HepG2 (cell line): ENCODE measurements around the gene NR1H3. TPM values are rescaled to one million over a fixed set of nuclear protein-coding genes. Genes with fewer than 3 reads are reported as not detected.
A peak's percentile ranks its signal among the peaks of the same experiment; 100 is the strongest.

ENCODE experiments used
- ATM ChIP-seq: fragments of 450-650 bp; IDR thresholded peaks from 2 replicates; pipeline ENCODE4 v1.7.1; 2017; ENCODE audit warnings: mild to moderate bottlenecking, borderline replicate concordance
- BCL6 ChIP-seq: IDR thresholded peaks from 2 replicates; pipeline ENCODE4 v1.6.1; 2016; ENCODE audit warnings: missing genetic modification reagents, missing compliant biosample characterization
- JDP2 ChIP-seq: sonication (generic); formaldehyde crosslinking; IDR thresholded peaks from 2 replicates; pipeline ENCODE4 v1.8.1; 2022; ENCODE audit warnings: missing genetic modification reagents, borderline replicate concordance
- KAT8 ChIP-seq: IDR thresholded peaks from 2 replicates; pipeline ENCODE4 v1.6.1; 2016; ENCODE audit warnings: missing genetic modification reagents, missing compliant biosample characterization
- PPARG ChIP-seq: conservative IDR thresholded peaks from 2 replicates; pipeline ENCODE4 v1.6.1; 2016; ENCODE audit warnings: missing biosample characterization, missing genetic modification reagents
- REL ChIP-seq: sonication (generic); formaldehyde crosslinking; conservative IDR thresholded peaks from 2 replicates; pipeline ENCODE4 v1.8.0; 2022; ENCODE audit warnings: mild to moderate bottlenecking, missing genetic modification reagents, moderate library complexity
- SIN3B ChIP-seq: fragments of 150-350 bp; IDR thresholded peaks from 2 replicates; pipeline ENCODE4 v1.6.1; 2014; ENCODE audit warnings: low read length
- ZFP1 ChIP-seq: IDR thresholded peaks from 2 replicates; pipeline ENCODE4 v1.6.1; 2016
- ZNF12 ChIP-seq: sonication (generic); formaldehyde crosslinking; IDR thresholded peaks from 2 replicates; pipeline ENCODE4 v1.5.0; 2020; ENCODE audit warnings: missing genetic modification reagents
- ZNF20 ChIP-seq: sonication (generic); formaldehyde crosslinking; IDR thresholded peaks from 2 replicates; pipeline ENCODE4 v1.4.0; 2020; ENCODE audit warnings: mild to moderate bottlenecking, moderate library complexity, missing genetic modification reagents
- ZNF337 ChIP-seq: sonication (generic); formaldehyde crosslinking; IDR thresholded peaks from 2 replicates; pipeline ENCODE4 v1.5.1; 2020; ENCODE audit warnings: missing genetic modification reagents, low read depth, mild to moderate bottlenecking, borderline replicate concordance
- ZNF749 ChIP-seq: sonication (generic); formaldehyde crosslinking; IDR thresholded peaks from 2 replicates; pipeline ENCODE4 v1.8.0; 2022; ENCODE audit warnings: mild to moderate bottlenecking, missing genetic modification reagents, moderate library complexity, borderline replicate concordance
- ZNF792 ChIP-seq: IDR thresholded peaks from 2 replicates; pipeline ENCODE4 v1.6.1; 2016
- ZSCAN9 ChIP-seq: IDR thresholded peaks from 2 replicates; pipeline ENCODE4 v1.6.1; 2016; ENCODE audit warnings: borderline replicate concordance
- polyA plus RNA-seq, 8 experiments: library from polyadenylated mRNA; depleted of rRNA in 3 of 8; stranded (reverse) in 7 of 8; unstranded in 1 of 8; fragments of >200 nt; fragmentation: Illumina TruSeq in 4 of 8; extraction: Trizol in 4 of 8; gene quantifications; 2 replicates each; pipeline versions ENCODE4 v1.2.1 to v1.2.3, GENCODE V29; 2011 to 2016; ENCODE audit warnings: low read depth in 4 of 8, missing spikeins in 1 of 8, mixed read lengths in 1 of 8; ENCODE audit not compliant: insufficient read depth in 1 of 8
- total RNA-seq, 5 experiments: library from RNA; depleted of rRNA; stranded (reverse); fragments of >200 nt; fragmentation: Illumina TruSeq; extraction: Trizol; gene quantifications; 2 replicates each; pipeline ENCODE4 v1.2.3, GENCODE V29; 2016; ENCODE audit warnings: low read depth in 1 of 5
- TF ChIP-seq, protein P1 (sequence below): sonication (generic); formaldehyde crosslinking; IDR thresholded peaks from 2 replicates; pipeline ENCODE4 v1.4.0; 2020; ENCODE audit warnings: missing genetic modification reagents
- TF ChIP-seq, protein P2 (sequence below): sonication (generic); formaldehyde crosslinking; IDR thresholded peaks from 2 replicates; pipeline ENCODE4 v1.5.1; 2020; ENCODE audit warnings: missing genetic modification reagents, mild to moderate bottlenecking, borderline replicate concordance
- TF ChIP-seq, protein P3 (sequence below): sonication (generic); formaldehyde crosslinking; IDR thresholded peaks from 2 replicates; pipeline ENCODE4 v1.4.0; 2020; ENCODE audit warnings: mild to moderate bottlenecking, missing genetic modification reagents
- TF ChIP-seq, protein P4 (sequence below): sonication (generic); formaldehyde crosslinking; IDR thresholded peaks from 2 replicates; pipeline ENCODE4 v1.8.0; 2022; ENCODE audit warnings: missing genetic modification reagents, mild to moderate bottlenecking, borderline replicate concordance

Gene NR1H3
- total and polyA plus RNA-seq, 2 of the 13 experiments (the other 11 are each of a cell fraction or from before 2014, with no cell fraction given), result 41.8 to 102 TPM

DNA sequence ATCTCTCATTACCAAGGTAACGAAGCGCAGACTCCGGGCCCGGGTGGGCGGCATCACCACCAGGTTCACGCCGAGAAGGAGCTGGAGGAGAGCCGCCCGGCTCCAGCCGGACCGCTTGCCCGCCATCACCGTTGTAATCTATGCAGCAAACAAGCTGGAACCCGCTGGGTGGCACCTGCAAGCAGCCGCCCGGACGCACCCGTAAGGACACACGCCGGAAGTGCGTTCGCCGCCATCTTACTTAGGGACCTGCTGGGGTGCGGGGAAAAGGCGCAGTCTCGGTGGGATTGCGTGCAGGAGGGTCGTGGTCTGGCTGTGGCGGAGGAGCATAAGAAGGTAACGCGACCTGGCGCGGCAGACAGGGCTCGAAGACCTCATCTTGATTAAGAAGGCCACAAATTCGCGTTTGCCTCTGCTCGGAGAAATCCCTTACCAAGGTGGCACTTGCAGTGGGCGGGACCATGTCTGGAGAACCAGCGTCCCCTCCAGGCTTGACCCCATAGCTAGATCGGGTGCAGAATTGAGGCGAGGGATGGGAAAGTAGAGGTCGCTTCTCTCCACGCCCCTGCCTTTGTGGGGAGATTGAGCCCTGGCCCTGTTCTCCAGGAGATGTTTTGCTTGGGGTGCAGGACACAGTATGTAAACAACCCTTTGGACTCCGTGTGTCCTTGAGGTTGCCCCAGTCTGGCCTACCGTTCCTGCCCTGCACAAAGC is 9.0 kb upstream of the NR1H3 start, which contains the start of gene ACP2 (continued):
- TF ChIP-seq ZNF749 (CRISPR knock-in tag) (peak; percentile 91), KAT8 (CRISPR knock-in tag) (peak; percentile 95), ZSCAN9 (CRISPR knock-in tag) (peak; percentile 79; the same call in 1 of the 2 replicates), JDP2 (CRISPR knock-in tag) (no peak), ZNF337 (CRISPR knock-in tag) (peak; percentile 93), ATM (no peak), SIN3B (peak; percentile 85), ZFP1 (CRISPR knock-in tag) (peak; percentile 56; the same call in 1 of the 2 replicates), REL (CRISPR knock-in tag) (peak; percentile 85; the same call in 1 of the 2 replicates), PPARG (CRISPR knock-in tag) (peak; percentile 79), ZNF792 (peak; percentile 92), ZNF12 (CRISPR knock-in tag) (peak; percentile 81), ZNF20 (CRISPR knock-in tag) (peak; percentile 62), BCL6 (CRISPR knock-in tag) (peak; percentile 80)
- TF ChIP-seq, protein P1, sequence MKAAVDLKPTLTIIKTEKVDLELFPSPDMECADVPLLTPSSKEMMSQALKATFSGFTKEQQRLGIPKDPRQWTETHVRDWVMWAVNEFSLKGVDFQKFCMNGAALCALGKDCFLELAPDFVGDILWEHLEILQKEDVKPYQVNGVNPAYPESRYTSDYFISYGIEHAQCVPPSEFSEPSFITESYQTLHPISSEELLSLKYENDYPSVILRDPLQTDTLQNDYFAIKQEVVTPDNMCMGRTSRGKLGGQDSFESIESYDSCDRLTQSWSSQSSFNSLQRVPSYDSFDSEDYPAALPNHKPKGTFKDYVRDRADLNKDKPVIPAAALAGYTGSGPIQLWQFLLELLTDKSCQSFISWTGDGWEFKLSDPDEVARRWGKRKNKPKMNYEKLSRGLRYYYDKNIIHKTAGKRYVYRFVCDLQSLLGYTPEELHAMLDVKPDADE, result peak; percentile 71; the same call in 1 of the 2 replicates
- TF ChIP-seq, protein P2, sequence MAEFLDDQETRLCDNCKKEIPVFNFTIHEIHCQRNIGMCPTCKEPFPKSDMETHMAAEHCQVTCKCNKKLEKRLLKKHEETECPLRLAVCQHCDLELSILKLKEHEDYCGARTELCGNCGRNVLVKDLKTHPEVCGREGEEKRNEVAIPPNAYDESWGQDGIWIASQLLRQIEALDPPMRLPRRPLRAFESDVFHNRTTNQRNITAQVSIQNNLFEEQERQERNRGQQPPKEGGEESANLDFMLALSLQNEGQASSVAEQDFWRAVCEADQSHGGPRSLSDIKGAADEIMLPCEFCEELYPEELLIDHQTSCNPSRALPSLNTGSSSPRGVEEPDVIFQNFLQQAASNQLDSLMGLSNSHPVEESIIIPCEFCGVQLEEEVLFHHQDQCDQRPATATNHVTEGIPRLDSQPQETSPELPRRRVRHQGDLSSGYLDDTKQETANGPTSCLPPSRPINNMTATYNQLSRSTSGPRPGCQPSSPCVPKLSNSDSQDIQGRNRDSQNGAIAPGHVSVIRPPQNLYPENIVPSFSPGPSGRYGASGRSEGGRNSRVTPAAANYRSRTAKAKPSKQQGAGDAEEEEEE, result no peak
- TF ChIP-seq, protein P3, sequence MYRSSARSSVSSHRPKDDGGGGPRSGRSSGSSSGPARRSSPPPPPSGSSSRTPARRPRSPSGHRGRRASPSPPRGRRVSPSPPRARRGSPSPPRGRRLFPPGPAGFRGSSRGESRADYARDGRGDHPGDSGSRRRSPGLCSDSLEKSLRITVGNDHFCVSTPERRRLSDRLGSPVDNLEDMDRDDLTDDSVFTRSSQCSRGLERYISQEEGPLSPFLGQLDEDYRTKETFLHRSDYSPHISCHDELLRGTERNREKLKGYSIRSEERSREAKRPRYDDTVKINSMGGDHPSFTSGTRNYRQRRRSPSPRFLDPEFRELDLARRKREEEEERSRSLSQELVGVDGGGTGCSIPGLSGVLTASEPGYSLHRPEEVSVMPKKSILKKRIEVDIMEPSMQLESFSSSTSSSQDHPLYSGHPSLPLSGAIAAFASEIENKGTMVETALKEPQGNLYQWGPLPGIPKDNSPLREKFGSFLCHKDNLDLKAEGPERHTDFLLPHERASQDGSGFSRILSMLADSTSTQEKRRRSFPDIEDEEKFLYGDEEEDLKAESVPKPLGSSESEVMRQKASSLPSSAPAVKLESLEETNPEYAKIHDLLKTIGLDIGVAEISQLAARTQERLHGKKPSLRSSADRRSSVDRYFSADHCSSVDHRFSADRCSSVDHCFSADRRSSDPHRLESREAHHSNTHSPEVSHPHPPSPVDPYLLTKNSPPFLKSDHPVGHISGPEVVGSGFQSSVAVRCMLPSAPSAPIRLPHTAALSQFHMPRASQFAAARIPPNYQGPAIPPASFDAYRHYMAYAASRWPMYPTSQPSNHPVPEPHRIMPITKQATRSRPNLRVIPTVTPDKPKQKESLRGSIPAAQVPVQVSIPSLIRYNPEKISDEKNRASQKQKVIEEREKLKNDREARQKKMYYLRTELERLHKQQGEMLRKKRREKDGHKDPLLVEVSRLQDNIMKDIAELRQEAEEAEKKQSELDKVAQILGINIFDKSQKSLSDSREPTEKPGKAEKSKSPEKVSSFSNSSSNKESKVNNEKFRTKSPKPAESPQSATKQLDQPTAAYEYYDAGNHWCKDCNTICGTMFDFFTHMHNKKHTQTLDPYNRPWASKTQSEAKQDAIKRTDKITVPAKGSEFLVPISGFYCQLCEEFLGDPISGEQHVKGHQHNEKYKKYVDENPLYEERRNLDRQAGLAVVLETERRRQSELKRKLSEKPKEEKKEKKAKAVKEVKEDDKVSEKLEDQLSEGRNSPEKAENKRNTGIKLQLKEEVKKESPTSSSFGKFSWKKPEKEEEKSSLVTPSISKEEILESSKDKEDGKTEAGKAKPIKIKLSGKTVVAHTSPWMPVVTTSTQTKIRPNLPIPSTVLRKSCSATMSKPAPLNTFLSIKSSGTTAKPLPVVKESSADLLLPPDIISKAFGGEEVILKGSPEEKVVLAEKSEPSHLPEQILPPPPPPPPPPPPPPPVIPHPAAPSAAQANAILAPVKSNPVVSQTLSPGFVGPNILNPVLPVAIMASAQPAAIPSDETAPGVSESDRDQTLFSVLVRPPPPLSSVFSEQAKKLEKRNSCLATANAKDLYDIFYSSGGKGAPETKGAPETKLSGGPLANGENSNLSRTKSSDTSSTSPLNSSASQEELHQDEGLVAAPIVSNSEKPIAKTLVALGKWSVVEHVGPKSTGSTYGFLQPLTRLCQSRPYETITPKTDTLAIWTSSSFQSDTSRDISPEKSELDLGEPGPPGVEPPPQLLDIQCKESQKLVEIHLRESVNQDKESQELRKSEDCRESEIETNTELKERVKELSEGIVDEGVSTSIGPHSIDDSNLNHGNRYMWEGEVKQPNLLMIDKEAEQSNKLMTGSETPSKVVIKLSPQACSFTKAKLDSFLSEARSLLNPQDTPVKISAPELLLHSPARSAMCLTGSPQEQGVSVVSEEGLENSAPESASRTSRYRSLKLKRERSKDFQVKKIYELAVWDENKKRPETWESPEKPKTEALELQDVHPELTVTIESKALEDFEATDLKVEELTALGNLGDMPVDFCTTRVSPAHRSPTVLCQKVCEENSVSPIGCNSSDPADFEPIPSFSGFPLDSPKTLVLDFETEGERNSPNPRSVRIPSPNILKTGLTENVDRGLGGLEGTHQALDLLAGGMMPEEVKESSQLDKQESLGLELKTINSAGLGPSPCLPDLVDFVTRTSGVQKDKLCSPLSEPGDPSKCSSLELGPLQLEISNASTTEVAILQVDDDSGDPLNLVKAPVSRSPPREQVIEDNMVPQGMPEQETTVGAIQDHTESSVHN (CRISPR knock-in tag), result no peak; the same call in 1 of the 2 replicates
- TF ChIP-seq, protein P4, sequence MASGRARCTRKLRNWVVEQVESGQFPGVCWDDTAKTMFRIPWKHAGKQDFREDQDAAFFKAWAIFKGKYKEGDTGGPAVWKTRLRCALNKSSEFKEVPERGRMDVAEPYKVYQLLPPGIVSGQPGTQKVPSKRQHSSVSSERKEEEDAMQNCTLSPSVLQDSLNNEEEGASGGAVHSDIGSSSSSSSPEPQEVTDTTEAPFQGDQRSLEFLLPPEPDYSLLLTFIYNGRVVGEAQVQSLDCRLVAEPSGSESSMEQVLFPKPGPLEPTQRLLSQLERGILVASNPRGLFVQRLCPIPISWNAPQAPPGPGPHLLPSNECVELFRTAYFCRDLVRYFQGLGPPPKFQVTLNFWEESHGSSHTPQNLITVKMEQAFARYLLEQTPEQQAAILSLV, result peak; percentile 88; the same call in 1 of the 2 replicates
